ENCODE data around the gene TAF10.

Gene TAF10

GRCh38 chr11:6576471-6577373 lies 35.3 kb downstream of the TAF10 start:
- DNase-seq (ENCODE audit: low read depth) = peak; percentile 6

GRCh38 chr11:6574816-6575715 lies 37.0 kb downstream of the TAF10 start:
- no peak for DNase-seq (ENCODE audit: low read depth)

- DNase-seq (ENCODE audit: low read depth) = peak; percentile 39
Observed at GRCh38 chr11:6572215-6572614, 39.8 kb downstream of the TAF10 start.

- no peak for DNase-seq (ENCODE audit: low read depth)
Observed at GRCh38 chr11:6571434-6572008, 40.5 kb downstream of the TAF10 start.

- no peak for DNase-seq (ENCODE audit: low read depth)
Observed at GRCh38 chr11:6570691-6571427, 41.2 kb downstream of the TAF10 start.

- no peak for DNase-seq (ENCODE audit: low read depth)
Observed at GRCh38 chr11:6569706-6570105, 42.3 kb downstream of the TAF10 start.

- DNase-seq (ENCODE audit: low read depth) = peak; percentile 22
Observed at GRCh38 chr11:6568191-6568918, 43.7 kb downstream of the TAF10 start.

GRCh38 chr11:6567371-6567745 lies 44.7 kb downstream of the TAF10 start:
- DNase-seq (ENCODE audit: low read depth) = no peak

- no peak for DNase-seq (ENCODE audit: low read depth)
Observed at GRCh38 chr11:6566704-6567370, 45.2 kb downstream of the TAF10 start.

- DNase-seq (ENCODE audit: low read depth) = no peak
Observed at GRCh38 chr11:6565988-6566703, 45.9 kb downstream of the TAF10 start.

GRCh38 chr11:6565325-6565724 lies 46.7 kb downstream of the TAF10 start:
- no peak for DNase-seq (ENCODE audit: low read depth)

GRCh38 chr11:6563667-6564066 lies 48.3 kb downstream of the TAF10 start:
- no peak for DNase-seq (ENCODE audit: low read depth)

- no peak for DNase-seq (ENCODE audit: low read depth)
Observed at GRCh38 chr11:6563121-6563619, 48.8 kb downstream of the TAF10 start.

GRCh38 chr11:6561288-6561687 lies 50.7 kb downstream of the TAF10 start:
- no peak for DNase-seq (ENCODE audit: low read depth)

Data from ELR (cell line).